Lung (tissue), 12 donors: ENCODE results near the gene OBSCN. TPM values are rescaled to one million over a fixed set of nuclear protein-coding genes. Genes with fewer than 3 reads are reported as not detected.

ENCODE experiments used
- ATAC-seq: fragments of 200-7000 bp; cut with Tn5 transposase; one replicate; pipeline ENCODE4 v1.9.1; 2020; ENCODE audit warnings: moderate number of reproducible peaks; ENCODE audit not compliant: insufficient read depth, low FRiP score
- DNase-seq, 3 donors: peaks; one replicate each; pipeline ENCODE4 v3.0.0-alpha.2; 2013 to 2017
- H3K27ac ChIP-seq, 2 donors: one replicate each; pipeline ENCODE4 v1.5.1; 2013; ENCODE audit warnings: mild to moderate bottlenecking in 2 of 2, moderate library complexity in 2 of 2, control low read depth in 1 of 2, inconsistent platforms in 1 of 2, low read depth in 1 of 2, low read length in 1 of 2
- H3K27me3 ChIP-seq, 3 donors: one replicate each; pipeline ENCODE4 v1.5.1; 2013; ENCODE audit warnings: low read length in 2 of 3; ENCODE audit not compliant: control insufficient read depth in 3 of 3, insufficient read depth in 3 of 3
- H3K36me3 ChIP-seq, 4 donors: one replicate each; pipeline ENCODE4 v1.5.1; 2013; ENCODE audit warnings: low read length in 4 of 4, mild to moderate bottlenecking in 1 of 4, moderate library complexity in 1 of 4; ENCODE audit not compliant: control insufficient read depth in 4 of 4, insufficient read depth in 4 of 4
- H3K4me1 ChIP-seq, 5 donors: one replicate each; pipeline ENCODE4 v1.5.1; 2013; ENCODE audit warnings: low read length in 5 of 5, mild to moderate bottlenecking in 2 of 5, moderate library complexity in 1 of 5; ENCODE audit not compliant: control insufficient read depth in 5 of 5, insufficient read depth in 5 of 5
- H3K4me3 ChIP-seq: one replicate; pipeline ENCODE4 v1.5.1; 2013; ENCODE audit warnings: mild to moderate bottlenecking, control low read depth, moderate library complexity
- H3K9ac ChIP-seq, 2 donors: one replicate each; pipeline ENCODE4 v1.5.1; 2013; ENCODE audit warnings: low read length in 2 of 2, control low read depth in 1 of 2; ENCODE audit not compliant: insufficient read depth in 1 of 2
- H3K9me3 ChIP-seq, 4 donors: one replicate each; pipeline ENCODE4 v1.5.1; 2013; ENCODE audit warnings: low read length in 3 of 4, mild to moderate bottlenecking in 1 of 4, moderate library complexity in 1 of 4; ENCODE audit not compliant: control insufficient read depth in 4 of 4, insufficient read depth in 3 of 4
- WGBS, 2 donors: extraction: QIAGEN DNeasy Blood & Tissue Kit; methylation state at CpG; one replicate each; pipeline ENCODE4 v1.1.7; 2013; 5-methylcytosine and 5-hydroxymethylcytosine counted together
- polyA plus RNA-seq, 2 donors: library from polyadenylated mRNA; stranded (reverse); fragments of 200-250 nt; gene quantifications; one replicate each; pipeline ENCODE4 v1.2.1, GENCODE V29; 2013
- total RNA-seq, 2 donors: library from RNA; depleted of rRNA in 1 of 2; stranded (reverse); fragments of >200 nt in 1 of 2; gene quantifications; one replicate each; pipeline ENCODE4 v1.2.1, GENCODE V29; 2014 to 2021
- TF ChIP-seq, protein P1 (sequence below): IDR thresholded peaks from 2 replicates; pipeline ENCODE4 v1.5.1; 2012; ENCODE audit warnings: mild to moderate bottlenecking; ENCODE audit errors: control extremely low read depth, extremely low read depth
- donor health status: control.
- donor health status: control.
- donor health status: Bipolar disorder and iron deficiency.
- donor health status: healthy.
- donor health status: DM: yes; HTN: yes; CAD: no.

Gene OBSCN
- total and polyA plus RNA-seq, 4 donors: 5.1 to 47.3 (median 25.4) TPM

- no peak for DNase-seq
- Histone ChIP-seq H3K4me1 (no peaks in the 10 kb centered on the region), H3K36me3 (peaks cover 0 to 13% (median 11%) of the 10 kb centered on the region in 4 donors), H3K27me3 (no peaks in the 10 kb centered on the region), H3K4me3 (no peak overlapping the region), H3K27ac (no peak overlapping the region), H3K9ac (no peak overlapping the region), H3K9me3 (peaks cover 0 to 3% (median 1%) of the 10 kb centered on the region in 4 donors)
- TF ChIP-seq, protein P1, sequence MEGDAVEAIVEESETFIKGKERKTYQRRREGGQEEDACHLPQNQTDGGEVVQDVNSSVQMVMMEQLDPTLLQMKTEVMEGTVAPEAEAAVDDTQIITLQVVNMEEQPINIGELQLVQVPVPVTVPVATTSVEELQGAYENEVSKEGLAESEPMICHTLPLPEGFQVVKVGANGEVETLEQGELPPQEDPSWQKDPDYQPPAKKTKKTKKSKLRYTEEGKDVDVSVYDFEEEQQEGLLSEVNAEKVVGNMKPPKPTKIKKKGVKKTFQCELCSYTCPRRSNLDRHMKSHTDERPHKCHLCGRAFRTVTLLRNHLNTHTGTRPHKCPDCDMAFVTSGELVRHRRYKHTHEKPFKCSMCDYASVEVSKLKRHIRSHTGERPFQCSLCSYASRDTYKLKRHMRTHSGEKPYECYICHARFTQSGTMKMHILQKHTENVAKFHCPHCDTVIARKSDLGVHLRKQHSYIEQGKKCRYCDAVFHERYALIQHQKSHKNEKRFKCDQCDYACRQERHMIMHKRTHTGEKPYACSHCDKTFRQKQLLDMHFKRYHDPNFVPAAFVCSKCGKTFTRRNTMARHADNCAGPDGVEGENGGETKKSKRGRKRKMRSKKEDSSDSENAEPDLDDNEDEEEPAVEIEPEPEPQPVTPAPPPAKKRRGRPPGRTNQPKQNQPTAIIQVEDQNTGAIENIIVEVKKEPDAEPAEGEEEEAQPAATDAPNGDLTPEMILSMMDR: no peak
- ATAC-seq: no peak
- 94% methylated on average over 2 of the region's 2 CpGs for WGBS, 2 donors
Observed at GRCh38 chr1:228231189-228231588, 23.3 kb downstream of the OBSCN start.

DNA sequence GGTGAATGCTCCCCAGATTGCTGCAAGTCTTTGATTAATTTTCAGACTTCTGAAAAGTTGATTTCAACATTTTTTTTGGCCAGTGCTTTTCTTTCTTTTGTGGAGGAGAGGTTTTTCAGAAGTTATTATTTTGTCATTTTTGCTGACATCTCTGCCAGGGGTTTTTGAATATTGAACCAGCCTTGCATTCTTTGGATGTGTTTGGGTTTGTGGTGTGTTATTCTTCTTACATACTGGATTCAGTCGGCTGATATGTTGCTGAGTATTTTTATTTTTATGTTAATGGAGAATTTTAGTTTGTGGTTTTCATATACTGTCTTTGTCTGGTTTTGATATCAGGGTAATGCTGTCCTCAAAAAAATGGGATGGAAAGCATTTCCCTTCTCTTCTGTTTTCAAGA lies 25.3 kb downstream of the OBSCN start:
- Histone ChIP-seq H3K4me3 (no peak overlapping the region), H3K27ac (no peak overlapping the region), H3K4me1 (no peaks in the 10 kb centered on the region), H3K9me3 (peaks cover 0 to 3% (median 2%) of the 10 kb centered on the region in 4 donors), H3K27me3 (no peaks in the 10 kb centered on the region), H3K36me3 (peaks cover 0 to 15% (median 8%) of the 10 kb centered on the region in 4 donors), H3K9ac (no peak overlapping the region)
- TF ChIP-seq, protein P1: no peak
- ATAC-seq (no peak), DNase-seq (no peak)
- WGBS, 2 donors: 99 to 100% methylated on average over 1 of the region's 1 CpG

DNA sequence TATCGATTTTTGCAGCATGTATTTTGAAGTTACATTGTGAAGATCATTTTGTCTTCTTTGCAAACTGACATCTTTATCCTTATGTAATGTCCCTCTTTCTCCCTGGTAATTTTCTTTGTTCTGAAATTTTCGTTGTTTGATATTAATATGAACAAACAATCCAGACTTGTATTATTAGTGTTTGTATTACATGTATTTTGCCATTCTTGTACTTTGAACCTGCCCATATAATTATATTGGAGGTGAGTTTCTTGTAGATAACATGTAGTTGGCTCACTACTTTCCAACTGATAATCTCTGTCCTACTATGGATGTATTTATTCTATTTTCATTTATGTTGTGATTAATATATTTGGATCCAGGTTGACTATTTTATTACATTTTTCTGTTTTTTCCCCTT lies 27.1 kb downstream of the OBSCN start:
- H3K9me3 ChIP-seq: peaks cover 0 to 6% (median 5%) of the 10 kb centered on the region in 4 donors
- 90 to 92% methylated on average over 2 of the region's 2 CpGs for WGBS, 2 donors
- no peak overlapping the region for H3K4me3 ChIP-seq
- no peak overlapping the region for H3K27ac ChIP-seq
- H3K36me3 ChIP-seq: peaks cover 3 to 32% (median 17%) of the 10 kb centered on the region in 4 donors
- no peaks in the 10 kb centered on the region for H3K27me3 ChIP-seq
- no peak overlapping the region for H3K9ac ChIP-seq
- DNase-seq (no peak), ATAC-seq (no peak)
- TF ChIP-seq, protein P1: no peak
- H3K4me1 ChIP-seq: no peaks in the 10 kb centered on the region

- H3K27me3 ChIP-seq: no peaks in the 10 kb centered on the region
- no peak for ATAC-seq
- H3K9ac ChIP-seq: no peak overlapping the region
- TF ChIP-seq, protein P1: no peak
- H3K36me3 ChIP-seq: peaks cover 6 to 46% (median 15%) of the 10 kb centered on the region in 4 donors
- no peaks in the 10 kb centered on the region for H3K4me1 ChIP-seq
- DNase-seq: no peak
- WGBS, 2 donors: 50 to 77% methylated on average over 5 of the region's 5 CpGs
- no peak overlapping the region for H3K4me3 ChIP-seq
- H3K27ac ChIP-seq: no peak overlapping the region
- peaks cover 0 to 20% (median 7%) of the 10 kb centered on the region in 4 donors for H3K9me3 ChIP-seq
Observed at GRCh38 chr1:228236744-228237143, 28.9 kb downstream of the OBSCN start.
